ENCODE data around the gene NRG2. TPM values are rescaled to one million over a fixed set of nuclear protein-coding genes. Genes with fewer than 3 reads are reported as not detected.

The NRG2 gene
- total and polyA plus RNA-seq, 8 donors: 0.68 to 10.6 (median 7.5) TPM

GRCh38 chr5:140020601-140021177, 22.4 kb downstream of the NRG2 start:
- DNase-seq: no peak
- H3K4me3 ChIP-seq: no peak overlapping the region
- no peak overlapping the region for H3K27ac ChIP-seq
- no peak for TF ChIP-seq CTCF (IDR thresholded peaks at IDR 0.05)
- no peaks in the 10 kb centered on the region for H3K9me3 ChIP-seq
- ATAC-seq: peak; percentile 56
- H3K36me3 ChIP-seq: no peaks in the 10 kb centered on the region
- H3K27me3 ChIP-seq: peaks cover 4 to 27% of the 10 kb centered on the region in 2 donors
- H3K4me1 ChIP-seq: no peaks in the 10 kb centered on the region
- intact Hi-C loops (cut with DNase I): no loop called here

GRCh38 chr5:140018920-140019644, 24.0 kb downstream of the NRG2 start:
- no peak overlapping the region for H3K27ac ChIP-seq
- no peak for DNase-seq

GRCh38 chr5:140018517-140018916, 24.6 kb downstream of the NRG2 start:
- intact Hi-C loops (cut with DNase I): no loop called here
- H3K4me1 ChIP-seq: no peaks in the 10 kb centered on the region
- no peak overlapping the region for H3K4me3 ChIP-seq
- no peaks in the 10 kb centered on the region for H3K9me3 ChIP-seq
- no peaks in the 10 kb centered on the region for H3K36me3 ChIP-seq
- TF ChIP-seq CTCF (IDR thresholded peaks at IDR 0.05): no peak
- DNase-seq (no peak), ATAC-seq (no peak)
- H3K27ac ChIP-seq: no peak overlapping the region
- H3K27me3 ChIP-seq: peaks cover 0 to 21% of the 10 kb centered on the region in 2 donors

More at GRCh38 chr5:140018920-140019644, 24.0 kb downstream of the NRG2 start:
- no peaks in the 10 kb centered on the region for H3K9me3 ChIP-seq
- intact Hi-C loops (cut with DNase I): no loop called here
- peaks cover 0 to 23% of the 10 kb centered on the region in 2 donors for H3K27me3 ChIP-seq
- ATAC-seq: no peak
- no peaks in the 10 kb centered on the region for H3K4me1 ChIP-seq
- H3K36me3 ChIP-seq: no peaks in the 10 kb centered on the region
- TF ChIP-seq CTCF (IDR thresholded peaks at IDR 0.05): no peak
- H3K4me3 ChIP-seq: no peak overlapping the region

- H3K36me3 ChIP-seq: no peaks in the 10 kb centered on the region
- TF ChIP-seq CTCF (IDR thresholded peaks at IDR 0.05): no peak
- ATAC-seq (no peak), DNase-seq (no peak)
- H3K27ac ChIP-seq: no peak overlapping the region
- H3K27me3 ChIP-seq: peaks cover 0 to 21% of the 10 kb centered on the region in 2 donors
- H3K4me3 ChIP-seq: no peak overlapping the region
- H3K4me1 ChIP-seq: no peaks in the 10 kb centered on the region
- H3K9me3 ChIP-seq: no peaks in the 10 kb centered on the region
- intact Hi-C loops (cut with DNase I): no loop called here
Observed at GRCh38 chr5:140018096-140018481, 25.0 kb downstream of the NRG2 start.

DNA sequence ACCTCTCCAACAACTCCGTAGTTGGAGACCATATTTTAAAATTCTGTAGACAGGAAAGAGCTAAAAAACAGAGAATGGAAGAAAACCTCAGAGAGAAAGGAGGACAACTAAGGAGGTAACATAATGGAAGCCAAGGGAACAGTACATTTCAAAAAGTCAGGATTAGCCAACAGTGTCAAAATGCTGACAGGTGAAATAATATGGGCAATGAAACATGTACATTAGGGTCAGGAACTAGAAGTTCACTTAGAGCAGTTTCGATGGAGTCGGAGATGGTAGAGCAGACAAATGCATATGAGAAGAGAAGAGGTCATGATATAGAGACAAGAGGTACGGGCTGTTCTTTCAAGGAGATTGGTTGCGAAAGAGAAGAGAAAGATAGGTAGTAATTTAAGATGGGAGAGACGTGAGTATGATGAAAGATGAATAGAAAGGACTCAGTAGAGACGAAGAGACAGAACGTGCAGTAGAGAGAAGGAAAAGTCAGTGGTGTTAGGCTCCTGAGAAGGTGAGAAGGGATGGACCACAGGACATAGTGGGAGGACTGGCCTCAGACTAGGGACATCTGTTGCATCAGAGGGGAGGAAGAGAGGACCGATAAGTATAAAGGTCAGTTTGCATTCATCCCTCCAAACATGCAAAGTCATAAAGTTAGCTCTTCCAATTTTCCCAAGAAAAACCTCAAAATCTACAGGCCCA, 25.6 kb downstream of the NRG2 start:
- Histone ChIP-seq H3K36me3 (no peaks in the 10 kb centered on the region), H3K4me1 (no peaks in the 10 kb centered on the region), H3K9me3 (no peaks in the 10 kb centered on the region), H3K27ac (no peak overlapping the region), H3K27me3 (peaks cover 0 to 21% of the 10 kb centered on the region in 2 donors), H3K4me3 (no peak overlapping the region)
- intact Hi-C loops (cut with DNase I): no loop called here
- TF ChIP-seq CTCF (IDR thresholded peaks at IDR 0.05): no peak
- no peak for ATAC-seq
- no peak for DNase-seq
